GM10266 (cell line): ENCODE data around the gene GCH1.

Experiments used
- DNase-seq: peaks from one replicate; pipeline ENCODE4 v3.0.0; 2012; ENCODE audit errors: extremely low spot score
- TF ChIP-seq, protein P1 (sequence below): IDR thresholded peaks from 2 replicates; pipeline ENCODE4 v1.5.1; 2012; ENCODE audit warnings: mild to moderate bottlenecking, low read depth; ENCODE audit not compliant: control insufficient read depth, insufficient read depth; ENCODE audit errors: missing control alignments

GCH1 gene

DNA sequence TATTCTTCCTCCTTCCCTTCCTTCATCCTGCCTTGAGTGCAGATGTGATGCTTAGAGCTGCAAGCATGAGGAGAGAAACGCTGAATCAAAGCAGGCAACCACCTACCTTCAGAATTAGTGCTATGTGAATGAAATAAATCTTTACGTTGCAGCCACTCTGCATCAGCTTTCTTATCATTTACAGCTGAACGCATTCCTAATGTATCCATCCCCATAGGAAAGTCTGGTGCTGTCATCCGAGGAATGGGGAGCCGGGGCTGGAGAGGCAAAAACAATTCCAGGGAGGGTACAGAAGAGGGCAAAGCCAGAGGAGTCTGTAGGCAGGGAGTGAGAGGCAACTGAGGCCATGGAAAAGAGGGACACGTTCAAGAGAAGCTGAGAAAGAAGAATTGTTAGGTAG lies 90.0 kb downstream of the GCH1 start:
- TF ChIP-seq, protein P1, sequence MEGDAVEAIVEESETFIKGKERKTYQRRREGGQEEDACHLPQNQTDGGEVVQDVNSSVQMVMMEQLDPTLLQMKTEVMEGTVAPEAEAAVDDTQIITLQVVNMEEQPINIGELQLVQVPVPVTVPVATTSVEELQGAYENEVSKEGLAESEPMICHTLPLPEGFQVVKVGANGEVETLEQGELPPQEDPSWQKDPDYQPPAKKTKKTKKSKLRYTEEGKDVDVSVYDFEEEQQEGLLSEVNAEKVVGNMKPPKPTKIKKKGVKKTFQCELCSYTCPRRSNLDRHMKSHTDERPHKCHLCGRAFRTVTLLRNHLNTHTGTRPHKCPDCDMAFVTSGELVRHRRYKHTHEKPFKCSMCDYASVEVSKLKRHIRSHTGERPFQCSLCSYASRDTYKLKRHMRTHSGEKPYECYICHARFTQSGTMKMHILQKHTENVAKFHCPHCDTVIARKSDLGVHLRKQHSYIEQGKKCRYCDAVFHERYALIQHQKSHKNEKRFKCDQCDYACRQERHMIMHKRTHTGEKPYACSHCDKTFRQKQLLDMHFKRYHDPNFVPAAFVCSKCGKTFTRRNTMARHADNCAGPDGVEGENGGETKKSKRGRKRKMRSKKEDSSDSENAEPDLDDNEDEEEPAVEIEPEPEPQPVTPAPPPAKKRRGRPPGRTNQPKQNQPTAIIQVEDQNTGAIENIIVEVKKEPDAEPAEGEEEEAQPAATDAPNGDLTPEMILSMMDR: no peak
- DNase-seq: no peak

DNA sequence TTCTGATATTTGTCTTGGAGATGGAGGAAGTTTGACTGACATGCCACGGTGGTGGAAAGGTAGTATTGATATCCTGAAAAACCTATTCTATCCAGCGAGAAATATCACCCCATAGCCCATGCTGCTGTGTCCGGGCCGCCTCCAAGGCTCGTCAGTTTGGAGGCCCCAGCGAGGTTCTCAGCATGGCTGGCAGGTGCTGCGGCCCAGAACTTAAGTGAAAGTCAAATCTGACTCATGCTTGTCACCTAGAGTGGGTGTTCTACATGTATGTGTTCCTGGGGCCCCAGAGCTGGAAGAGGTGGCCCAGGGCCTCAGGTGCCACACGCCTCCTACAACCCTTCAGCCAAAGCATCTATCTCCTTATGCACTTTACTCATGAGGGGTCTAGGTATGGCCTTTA lies 92.9 kb downstream of the GCH1 start:
- TF ChIP-seq, protein P1: no peak
- no peak for DNase-seq

GRCh38 chr14:54808326-54809161 lies 94.1 kb downstream of the GCH1 start:
- no peak for DNase-seq
- TF ChIP-seq, protein P1: no peak

- TF ChIP-seq, protein P1: no peak
- DNase-seq: no peak
Observed at GRCh38 chr14:54807881-54808280, 94.7 kb downstream of the GCH1 start.

DNA sequence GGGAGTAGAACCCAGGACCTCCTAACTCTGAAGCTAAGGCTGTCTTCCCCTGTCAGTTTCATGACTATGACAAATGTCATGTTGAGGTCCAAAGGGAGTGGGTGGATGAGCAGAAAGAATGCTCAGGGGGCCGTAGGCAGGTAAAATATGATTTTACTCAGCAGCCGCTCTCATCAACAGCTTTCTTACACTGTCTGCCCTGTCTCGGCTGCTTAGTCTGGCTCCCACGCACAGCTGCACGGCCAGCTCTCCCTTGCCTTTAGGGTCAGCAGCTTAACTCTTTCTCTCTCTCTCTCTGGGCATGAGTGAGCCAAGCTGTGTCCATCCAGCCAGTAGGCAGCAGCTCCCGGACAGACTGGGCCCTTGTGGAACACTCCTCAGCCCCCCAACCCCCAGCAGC lies 95.2 kb downstream of the GCH1 start:
- TF ChIP-seq, protein P1: no peak
- DNase-seq: no peak

DNA sequence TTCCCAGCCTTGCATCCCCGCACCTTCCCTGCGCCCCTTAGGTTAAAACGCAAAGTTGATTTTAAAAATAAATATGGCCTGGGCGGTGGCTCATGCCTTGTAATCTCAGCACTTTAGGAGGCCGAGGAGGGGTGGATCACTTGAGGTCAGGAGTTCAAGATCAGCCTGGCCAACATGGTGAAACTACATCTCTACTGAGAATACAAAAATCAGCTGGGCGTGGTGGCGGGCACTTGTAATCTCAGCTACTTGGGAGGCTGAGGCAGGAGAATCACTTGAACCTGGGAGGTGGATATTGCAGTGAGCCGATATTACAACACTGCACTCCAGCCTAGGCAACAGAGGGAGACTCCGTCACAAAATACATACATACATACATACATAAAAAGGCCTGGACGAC lies 96.0 kb downstream of the GCH1 start:
- TF ChIP-seq, protein P1: no peak
- no peak for DNase-seq
